ENCODE data around the gene TMCO6. TPM values are rescaled to one million over a fixed set of nuclear protein-coding genes. Genes with fewer than 3 reads are reported as not detected.
"Not testable (repeated sequence)": the region's sequence is repeated elsewhere in the genome, so short reads cannot be mapped to it uniquely, and the experiment has no call there.

The TMCO6 gene
- 15.0 TPM for polyA plus RNA-seq (2013, experiment 1 of 2)
- 15.0 TPM for polyA plus RNA-seq (2013, experiment 2 of 2)

- H3K56ac ChIP-seq (ENCODE audit: low read length) = peak within 1 kb of the TSS; percentile 97
- no peak within 1 kb of the TSS for H3K4ac ChIP-seq (ENCODE audit: low read depth, low read length)
- H3K27ac ChIP-seq (ENCODE audit: low read depth, low read length) = no peak within 1 kb of the TSS
- peaks cover 5% of the 10 kb centered on the region for H3K79me1 ChIP-seq (ENCODE audit: low read length)
- DNase-seq = peak; percentile 97
- no peak within 1 kb of the TSS for H2AK5ac ChIP-seq (ENCODE audit: low read length)
- no peak within 1 kb of the TSS for H2BK15ac ChIP-seq (replicated peaks; ENCODE audit: low read depth)
- WGBS (ENCODE audit: extremely low coverage, insufficient coverage, low lambda C conversion rate) = no CpG with 5 or more reads among the region's 63 CpGs
- no peak within 1 kb of the TSS for H4K8ac ChIP-seq (ENCODE audit: low read depth, low read length)
- peak within 1 kb of the TSS; percentile 94 for H3K9ac ChIP-seq (ENCODE audit: low read length)
- H3K79me2 ChIP-seq (ENCODE audit: control insufficient read depth, insufficient read depth, low read length) = peaks cover 4% of the 10 kb centered on the region
- peak within 1 kb of the TSS; percentile 79 for H3K4me3 ChIP-seq (ENCODE audit: low read length)
- H3K4me2 ChIP-seq (ENCODE audit: low read length) = peak within 1 kb of the TSS; percentile 97
- peak within 1 kb of the TSS; percentile 86 for H2BK5ac ChIP-seq (ENCODE audit: low read length)
- H4K5ac ChIP-seq (ENCODE audit: low read length) = no peak within 1 kb of the TSS
- H3K23ac ChIP-seq (ENCODE audit: low read length) = peak within 1 kb of the TSS; percentile 15
- no peaks in the 10 kb centered on the region for H3K4me1 ChIP-seq (ENCODE audit: control insufficient read depth, low read depth, low read length)
- H2BK120ac ChIP-seq (ENCODE audit: low read depth, low read length) = no peak within 1 kb of the TSS
- peak within 1 kb of the TSS; percentile 61 for H3K18ac ChIP-seq (ENCODE audit: low read length)
- no peaks in the 10 kb centered on the region for H3K27me3 ChIP-seq (ENCODE audit: insufficient read depth, low read length, poor library complexity)
- H3K36me3 ChIP-seq (ENCODE audit: control insufficient read depth, insufficient read depth, low read length) = peaks cover 2% of the 10 kb centered on the region
These were observed at the start of gene TMCO6 for GRCh38 chr5:140639148-140639981. TMCO6 (plus strand) TSS chr5:140639451; CDS start chr5:140639528, 77 bp downstream.

GRCh38 chr5:140590861-140591260, 48.4 kb upstream of the TMCO6 start:
- H3K18ac ChIP-seq (ENCODE audit: low read length) = no peak overlapping the region
- H3K9ac ChIP-seq (ENCODE audit: low read length) = no peak overlapping the region
- H4K8ac ChIP-seq (ENCODE audit: low read depth, low read length) = no peak overlapping the region
- H3K23ac ChIP-seq (ENCODE audit: low read length) = no peak overlapping the region
- H3K79me1 ChIP-seq (ENCODE audit: low read length) = no peaks in the 10 kb centered on the region
- no peak overlapping the region for H3K56ac ChIP-seq (ENCODE audit: low read length)
- no peak overlapping the region for H4K5ac ChIP-seq (ENCODE audit: low read length)
- no peaks in the 10 kb centered on the region for H3K36me3 ChIP-seq (ENCODE audit: control insufficient read depth, insufficient read depth, low read length)
- H3K79me2 ChIP-seq (ENCODE audit: control insufficient read depth, insufficient read depth, low read length) = no peaks in the 10 kb centered on the region
- H2BK5ac ChIP-seq (ENCODE audit: low read length) = no peak overlapping the region
- H3K4me1 ChIP-seq (ENCODE audit: control insufficient read depth, low read depth, low read length) = no peaks in the 10 kb centered on the region
- no peak overlapping the region for H3K4me3 ChIP-seq (ENCODE audit: low read length)
- H2AK5ac ChIP-seq (ENCODE audit: low read length) = no peak overlapping the region
- WGBS (ENCODE audit: extremely low coverage, insufficient coverage, low lambda C conversion rate) = no CpG with 5 or more reads among the region's 7 CpGs
- H3K27ac ChIP-seq (ENCODE audit: low read depth, low read length) = no peak overlapping the region
- no peak for DNase-seq
- H3K4me2 ChIP-seq (ENCODE audit: low read length) = no peak overlapping the region
- H3K4ac ChIP-seq (ENCODE audit: low read depth, low read length) = no peak overlapping the region
- no peaks in the 10 kb centered on the region for H3K27me3 ChIP-seq (ENCODE audit: insufficient read depth, low read length, poor library complexity)
- H2BK15ac ChIP-seq (replicated peaks; ENCODE audit: low read depth) = no peak overlapping the region
- H2BK120ac ChIP-seq (ENCODE audit: low read depth, low read length) = no peak overlapping the region

- H4K8ac ChIP-seq (ENCODE audit: low read depth, low read length) = no peak overlapping the region
- H3K36me3 ChIP-seq (ENCODE audit: control insufficient read depth, insufficient read depth, low read length) = no peaks in the 10 kb centered on the region
- no peak for DNase-seq
- no peak overlapping the region for H2BK5ac ChIP-seq (ENCODE audit: low read length)
- no peak overlapping the region for H2BK15ac ChIP-seq (replicated peaks; ENCODE audit: low read depth)
- no peak overlapping the region for H3K23ac ChIP-seq (ENCODE audit: low read length)
- H3K27me3 ChIP-seq (ENCODE audit: insufficient read depth, low read length, poor library complexity) = no peaks in the 10 kb centered on the region
- H3K4ac ChIP-seq (ENCODE audit: low read depth, low read length) = no peak overlapping the region
- no peak overlapping the region for H3K4me2 ChIP-seq (ENCODE audit: low read length)
- H3K79me1 ChIP-seq (ENCODE audit: low read length) = no peaks in the 10 kb centered on the region
- no peaks in the 10 kb centered on the region for H3K4me1 ChIP-seq (ENCODE audit: control insufficient read depth, low read depth, low read length)
- H3K27ac ChIP-seq (ENCODE audit: low read depth, low read length) = no peak overlapping the region
- H4K5ac ChIP-seq (ENCODE audit: low read length) = no peak overlapping the region
- no peak overlapping the region for H2AK5ac ChIP-seq (ENCODE audit: low read length)
- no peak overlapping the region for H3K18ac ChIP-seq (ENCODE audit: low read length)
- H3K79me2 ChIP-seq (ENCODE audit: control insufficient read depth, insufficient read depth, low read length) = no peaks in the 10 kb centered on the region
- no peak overlapping the region for H3K4me3 ChIP-seq (ENCODE audit: low read length)
- no peak overlapping the region for H3K9ac ChIP-seq (ENCODE audit: low read length)
- WGBS (ENCODE audit: extremely low coverage, insufficient coverage, low lambda C conversion rate) = no CpG with 5 or more reads among the region's 5 CpGs
- H3K56ac ChIP-seq (ENCODE audit: low read length) = no peak overlapping the region
- no peak overlapping the region for H2BK120ac ChIP-seq (ENCODE audit: low read depth, low read length)
These were observed 47.4 kb upstream of the TMCO6 start for GRCh38 chr5:140591747-140592372.

GRCh38 chr5:140593070-140593469, 46.2 kb upstream of the TMCO6 start:
- H3K23ac ChIP-seq (ENCODE audit: low read length); H4K8ac ChIP-seq (ENCODE audit: low read depth, low read length); H2BK5ac ChIP-seq (ENCODE audit: low read length); H3K9ac ChIP-seq (ENCODE audit: low read length); H3K27me3 ChIP-seq (ENCODE audit: insufficient read depth, low read length, poor library complexity); H2AK5ac ChIP-seq (ENCODE audit: low read length); H4K5ac ChIP-seq (ENCODE audit: low read length); H3K4me2 ChIP-seq (ENCODE audit: low read length); H3K56ac ChIP-seq (ENCODE audit: low read length); H3K79me1 ChIP-seq (ENCODE audit: low read length); H3K27ac ChIP-seq (ENCODE audit: low read depth, low read length); H3K18ac ChIP-seq (ENCODE audit: low read length); H2BK120ac ChIP-seq (ENCODE audit: low read depth, low read length); H3K4me3 ChIP-seq (ENCODE audit: low read length); H3K4me1 ChIP-seq (ENCODE audit: control insufficient read depth, low read depth, low read length); H2BK15ac ChIP-seq (replicated peaks; ENCODE audit: low read depth); DNase-seq; H3K4ac ChIP-seq (ENCODE audit: low read depth, low read length); H3K79me2 ChIP-seq (ENCODE audit: control insufficient read depth, insufficient read depth, low read length); H3K36me3 ChIP-seq (ENCODE audit: control insufficient read depth, insufficient read depth, low read length): not testable (repeated sequence)
- no CpG with 5 or more reads among the region's 14 CpGs for WGBS (ENCODE audit: extremely low coverage, insufficient coverage, low lambda C conversion rate)

GRCh38 chr5:140594169-140594568, 45.1 kb upstream of the TMCO6 start:
- no peak overlapping the region for H2BK120ac ChIP-seq (ENCODE audit: low read depth, low read length)
- no peak overlapping the region for H3K4me2 ChIP-seq (ENCODE audit: low read length)

More at GRCh38 chr5:140594169-140594568, 45.1 kb upstream of the TMCO6 start:
- no peaks in the 10 kb centered on the region for H3K79me1 ChIP-seq (ENCODE audit: low read length)
- H4K5ac ChIP-seq (ENCODE audit: low read length) = no peak overlapping the region
- H4K8ac ChIP-seq (ENCODE audit: low read depth, low read length) = no peak overlapping the region
- H3K18ac ChIP-seq (ENCODE audit: low read length) = no peak overlapping the region
- H3K27me3 ChIP-seq (ENCODE audit: insufficient read depth, low read length, poor library complexity) = no peaks in the 10 kb centered on the region
- H3K4ac ChIP-seq (ENCODE audit: low read depth, low read length) = no peak overlapping the region
- H2BK5ac ChIP-seq (ENCODE audit: low read length) = no peak overlapping the region
- H3K79me2 ChIP-seq (ENCODE audit: control insufficient read depth, insufficient read depth, low read length) = no peaks in the 10 kb centered on the region
- WGBS (ENCODE audit: extremely low coverage, insufficient coverage, low lambda C conversion rate) = no CpG with 5 or more reads among the region's 6 CpGs
- no peak for DNase-seq
- H3K23ac ChIP-seq (ENCODE audit: low read length) = no peak overlapping the region
- H3K56ac ChIP-seq (ENCODE audit: low read length) = no peak overlapping the region
- H3K27ac ChIP-seq (ENCODE audit: low read depth, low read length) = no peak overlapping the region
- no peak overlapping the region for H2AK5ac ChIP-seq (ENCODE audit: low read length)
- H2BK15ac ChIP-seq (replicated peaks; ENCODE audit: low read depth) = no peak overlapping the region
- H3K4me3 ChIP-seq (ENCODE audit: low read length) = no peak overlapping the region
- no peaks in the 10 kb centered on the region for H3K36me3 ChIP-seq (ENCODE audit: control insufficient read depth, insufficient read depth, low read length)
- H3K9ac ChIP-seq (ENCODE audit: low read length) = no peak overlapping the region
- no peaks in the 10 kb centered on the region for H3K4me1 ChIP-seq (ENCODE audit: control insufficient read depth, low read depth, low read length)

Measured in mesendoderm (in vitro differentiated cells).